CD4-positive, alpha-beta T cell treated with Interleukin-4 for 1 hour (primary cell): ENCODE measurements around the gene CRKL.

Experiments
- DNase-seq, 2 donors: peaks; one replicate each; pipeline ENCODE4 v3.0.0-alpha.2; 2020 to 2022

CRKL gene

GRCh38 chr22:20983081-20983771, 66.0 kb downstream of the CRKL start:
- no peak for DNase-seq

- DNase-seq: no peak
These were observed 68.5 kb downstream of the CRKL start for GRCh38 chr22:20985720-20986119.

- no peak for DNase-seq
These were observed 69.2 kb downstream of the CRKL start for GRCh38 chr22:20986365-20986764.

- no peak for DNase-seq
These were observed 70.2 kb downstream of the CRKL start for GRCh38 chr22:20987375-20987774.

GRCh38 chr22:20988573-20989322, 71.5 kb downstream of the CRKL start:
- DNase-seq: no peak

- DNase-seq: no peak
These were observed 72.3 kb downstream of the CRKL start for GRCh38 chr22:20989323-20990138.

GRCh38 chr22:20990184-20991180, 73.3 kb downstream of the CRKL start:
- no peak for DNase-seq

GRCh38 chr22:20991252-20992055, 74.2 kb downstream of the CRKL start:
- no peak for DNase-seq

- no peak for DNase-seq
These were observed 74.8 kb downstream of the CRKL start for GRCh38 chr22:20992056-20992442.

- DNase-seq: no peak
These were observed 75.5 kb downstream of the CRKL start for GRCh38 chr22:20992456-20993303.

GRCh38 chr22:20993304-20994127, 76.3 kb downstream of the CRKL start:
- no peak for DNase-seq

GRCh38 chr22:20994128-20994901, 77.1 kb downstream of the CRKL start:
- no peak for DNase-seq

- DNase-seq: no peak
These were observed 77.7 kb downstream of the CRKL start for GRCh38 chr22:20994902-20995241.

- no peak for DNase-seq
These were observed 78.3 kb downstream of the CRKL start for GRCh38 chr22:20995329-20996030.

- DNase-seq: no peak
These were observed 78.8 kb downstream of the CRKL start for GRCh38 chr22:20996031-20996410.

- no peak for DNase-seq
These were observed 79.7 kb downstream of the CRKL start for GRCh38 chr22:20996598-20997535.
